Stimulated activated CD8-positive, alpha-beta memory T cell treated with anti-CD3 and anti-CD28 coated beads, Interleukin-7, amount 100 ng/mL, for 1 hour (primary cell): ENCODE measurements around the gene ZNF267.
"Not testable (repeated sequence)": the region's sequence is repeated elsewhere in the genome, so short reads cannot be mapped to it uniquely, and the experiment has no call there.

Source experiments
- DNase-seq, 2 donors: peaks; one replicate each; pipeline ENCODE4 v3.0.0-alpha.2; 2020; ENCODE audit warnings: low read depth in 2 of 2

The ZNF267 gene

GRCh38 chr16:31877876-31878642, 4.5 kb downstream of the ZNF267 start:
- DNase-seq: no peak

- DNase-seq: no peak
Observed at GRCh38 chr16:31879937-31880321, 6.3 kb downstream of the ZNF267 start.

GRCh38 chr16:31880322-31880979, 6.8 kb downstream of the ZNF267 start:
- DNase-seq: no peak

- DNase-seq: no peak
Observed at GRCh38 chr16:31886227-31886626, 12.6 kb downstream of the ZNF267 start.

GRCh38 chr16:31888735-31889134, 15.1 kb downstream of the ZNF267 start:
- DNase-seq: no peak

- not testable (repeated sequence) for DNase-seq
Observed at GRCh38 chr16:31892111-31892510, 18.5 kb downstream of the ZNF267 start.

GRCh38 chr16:31893824-31894223, 20.2 kb downstream of the ZNF267 start:
- no peak for DNase-seq

- DNase-seq: no peak
Observed at GRCh38 chr16:31897283-31897682, 23.7 kb downstream of the ZNF267 start.

GRCh38 chr16:31899505-31899904, 25.9 kb downstream of the ZNF267 start:
- DNase-seq: no peak

- DNase-seq: not testable (repeated sequence)
Observed at GRCh38 chr16:31904571-31904970, 31.0 kb downstream of the ZNF267 start.

- no peak for DNase-seq
Observed at GRCh38 chr16:31913668-31914067, 40.1 kb downstream of the ZNF267 start.

- no peak for DNase-seq
Observed at GRCh38 chr16:31916056-31916488, 42.5 kb downstream of the ZNF267 start.

GRCh38 chr16:31920373-31920772, 46.8 kb downstream of the ZNF267 start:
- DNase-seq: no peak

- not testable (repeated sequence) for DNase-seq
Observed at GRCh38 chr16:31951806-31952205, 78.2 kb downstream of the ZNF267 start.

GRCh38 chr16:31952206-31952605, 78.6 kb downstream of the ZNF267 start:
- not testable (repeated sequence) for DNase-seq

- not testable (repeated sequence) for DNase-seq
Observed at GRCh38 chr16:31956221-31956620, 82.6 kb downstream of the ZNF267 start.

GRCh38 chr16:31960186-31960910, 86.7 kb downstream of the ZNF267 start:
- DNase-seq: not testable (repeated sequence)
